HG02970 (cell line): ENCODE data around the gene LYST.
"Not testable (repeated sequence)": the region's sequence is repeated elsewhere in the genome, so short reads cannot be mapped to it uniquely, and the experiment has no call there.

ENCODE experiments used
- ATAC-seq: cut with Tn5 transposase; IDR thresholded peaks from one replicate; pipeline ENCODE4 v1.9.1; 2021; ENCODE audit warnings: mild to moderate bottlenecking, moderate library complexity, moderate number of reproducible peaks; ENCODE audit not compliant: unreplicated experiment, low FRiP score

Gene LYST

GRCh38 chr1:235866205-235866912 lies at the start of gene LYST:
Gene LYST (minus strand): TSS chr1:235866906. CDS start chr1:235830417, 36,489 bp downstream.
- ATAC-seq, result peak; percentile 43

GRCh38 chr1:235915489-235915888 lies 48.8 kb upstream of the LYST start:
- ATAC-seq, result not testable (repeated sequence)

- no peak for ATAC-seq
Observed at GRCh38 chr1:235913311-235913710, 46.6 kb upstream of the LYST start.

GRCh38 chr1:235911876-235912275 lies 45.2 kb upstream of the LYST start:
- no peak for ATAC-seq

- no peak for ATAC-seq
Observed at GRCh38 chr1:235911300-235911662, 44.6 kb upstream of the LYST start.

GRCh38 chr1:235910357-235911299 lies 43.9 kb upstream of the LYST start:
- no peak for ATAC-seq

- no peak for ATAC-seq
Observed at GRCh38 chr1:235908742-235909520, 42.2 kb upstream of the LYST start.

- no peak for ATAC-seq
Observed at GRCh38 chr1:235907897-235908240, 41.2 kb upstream of the LYST start.

GRCh38 chr1:235907187-235907896 lies 40.6 kb upstream of the LYST start:
- no peak for ATAC-seq

- no peak for ATAC-seq
Observed at GRCh38 chr1:235906436-235906835, 39.7 kb upstream of the LYST start.

GRCh38 chr1:235903809-235904208 lies 37.1 kb upstream of the LYST start:
- not testable (repeated sequence) for ATAC-seq

- ATAC-seq, result no peak
Observed at GRCh38 chr1:235902677-235903542, 36.2 kb upstream of the LYST start.

- no peak for ATAC-seq
Observed at GRCh38 chr1:235901461-235901860, 34.8 kb upstream of the LYST start.

GRCh38 chr1:235898126-235898525 lies 31.4 kb upstream of the LYST start:
- no peak for ATAC-seq

- ATAC-seq, result no peak
Observed at GRCh38 chr1:235893840-235894239, 27.1 kb upstream of the LYST start.

- no peak for ATAC-seq
Observed at GRCh38 chr1:235892734-235893413, 26.2 kb upstream of the LYST start.

- no peak for ATAC-seq
Observed at GRCh38 chr1:235892202-235892601, 25.5 kb upstream of the LYST start.

- ATAC-seq, result no peak
Observed at GRCh38 chr1:235888119-235888643, 21.5 kb upstream of the LYST start.

- ATAC-seq, result no peak
Observed at GRCh38 chr1:235887676-235888075, 21.0 kb upstream of the LYST start.
